K562 (cell line): ENCODE measurements around the gene NAT14.

Experiments used
- CBFB ChIP-seq: sonication (generic); formaldehyde crosslinking; IDR thresholded peaks from 2 replicates; pipeline ENCODE4 v1.4.0; 2020; ENCODE audit warnings: mild to moderate bottlenecking, missing genetic modification reagents
- CTCF ChIP-seq, 3 experiments: IDR thresholded peaks in 2 of 3; conservative IDR thresholded peaks in 1 of 3; 2 replicates each; pipeline ENCODE4 v1.5.1; 2011 to 2012; ENCODE audit warnings: low read length in 3 of 3, mild to moderate bottlenecking in 3 of 3, control low read depth in 2 of 3, improper control_type of control experiment in 1 of 3, inconsistent platforms in 1 of 3, low read depth in 1 of 3, mixed read lengths in 1 of 3, moderate library complexity in 1 of 3; ENCODE audit not compliant: insufficient read depth in 2 of 3
- RERE ChIP-seq: sonication (generic); formaldehyde crosslinking; IDR thresholded peaks from 2 replicates; pipeline ENCODE4 v1.8.0; 2023; ENCODE audit warnings: missing genetic modification reagents, mild to moderate bottlenecking, borderline replicate concordance
- ZNF398 ChIP-seq: fragments of 250-450 bp; sonication (Bioruptor Pico); IDR thresholded peaks from 2 replicates; pipeline ENCODE4 v1.8.0; 2021; ENCODE audit warnings: moderate library complexity, mild to moderate bottlenecking, inconsistent platforms
- ZNF77 ChIP-seq: fragments of 250-450 bp; sonication (Bioruptor Pico); IDR thresholded peaks from 2 replicates; pipeline ENCODE4 v1.5.0; 2020

GRCh38 chr19:55535173-55535964 is 50.4 kb downstream of the NAT14 start:
- TF ChIP-seq CTCF (IDR thresholded peaks at IDR 0.05 in 2 of 3, conservative IDR thresholded peaks at IDR 0.05 in 1 of 3; ENCODE audit: insufficient read depth in 2 of 3, low read depth in 1 of 3, low read length in 3 of 3) (no peak), ZNF77 (CRISPR knock-in tag) (no peak), CBFB (CRISPR knock-in tag) (no peak), RERE (CRISPR knock-in tag) (no peak), ZNF398 (CRISPR knock-in tag) (no peak)
